Keratinocyte (primary cell): ENCODE results near the gene GPRIN2. TPM values are rescaled to one million over a fixed set of nuclear protein-coding genes. Genes with fewer than 3 reads are reported as not detected.

Experiments used
- DNase-seq: peaks from one replicate; pipeline ENCODE4 v3.0.0-alpha.2; 2011; ENCODE audit warnings: low read depth, missing footprints, low spot score
- FAIRE-seq: peaks from 2 replicates; lab custom pipeline; 2011; peaks lifted over from hg19 to GRCh38; lab: Jason Lieb, UNC
- H2AFZ ChIP-seq: 2 replicates; pipeline ENCODE4 v1.6.0; 2012; ENCODE audit warnings: low read length, control low read depth, inconsistent platforms; ENCODE audit not compliant: control insufficient read depth
- H3K27ac ChIP-seq: 2 replicates; pipeline ENCODE4 v1.5.1; 2011; ENCODE audit warnings: low read length; ENCODE audit not compliant: control insufficient read depth, insufficient read depth
- H3K27me3 ChIP-seq: 3 replicates; pipeline ENCODE4 v1.6.0; 2011; ENCODE audit warnings: low read length; ENCODE audit not compliant: control insufficient read depth, insufficient read depth; ENCODE audit errors: extremely low read depth
- H3K36me3 ChIP-seq, 2 experiments: 2 replicates in 1 of 2; 3 replicates in 1 of 2; pipeline ENCODE4 v1.5.1; 2011; ENCODE audit warnings: low read length in 2 of 2, mild to moderate bottlenecking in 1 of 2; ENCODE audit not compliant: control insufficient read depth in 2 of 2, insufficient read depth in 2 of 2; ENCODE audit errors: extremely low read depth in 1 of 2
- H3K4me1 ChIP-seq: 3 replicates; pipeline ENCODE4 v1.5.1; 2011; ENCODE audit warnings: low read length; ENCODE audit not compliant: control insufficient read depth, insufficient read depth; ENCODE audit errors: extremely low read depth
- H3K4me2 ChIP-seq: 3 replicates; pipeline ENCODE4 v1.6.0; 2011; ENCODE audit warnings: low read depth, low read length; ENCODE audit not compliant: control insufficient read depth, insufficient read depth; ENCODE audit errors: extremely low read depth
- H3K4me3 ChIP-seq, 3 experiments: fragments of 200-600 bp in 1 of 3; sonication (generic) in 1 of 3; 2 replicates in 2 of 3; 3 replicates in 1 of 3; pipeline ENCODE4 v1.5.1; 2011 to 2016; ENCODE audit warnings: low read length in 3 of 3, mild to moderate bottlenecking in 3 of 3, control low read depth in 2 of 3, inconsistent platforms in 1 of 3, low read depth in 1 of 3, mixed read lengths in 1 of 3, mixed run types in 1 of 3, moderate library complexity in 1 of 3; ENCODE audit not compliant: control insufficient read depth in 2 of 3, insufficient read depth in 2 of 3; ENCODE audit errors: extremely low read depth in 1 of 3
- H3K79me2 ChIP-seq: 2 replicates; pipeline ENCODE4 v1.6.0; 2012; ENCODE audit warnings: low read length; ENCODE audit not compliant: control insufficient read depth, insufficient read depth
- H3K9ac ChIP-seq: 3 replicates; pipeline ENCODE4 v1.6.0; 2011; ENCODE audit warnings: low read length; ENCODE audit not compliant: control insufficient read depth, insufficient read depth; ENCODE audit errors: extremely low read depth
- H3K9me1 ChIP-seq: 3 replicates; pipeline ENCODE4 v1.6.0; 2011; ENCODE audit warnings: low read length; ENCODE audit not compliant: control insufficient read depth, insufficient read depth; ENCODE audit errors: extremely low read depth
- H3K9me3 ChIP-seq: 2 replicates; pipeline ENCODE4 v1.5.1; 2012; ENCODE audit warnings: low read depth, low read length; ENCODE audit not compliant: control insufficient read depth
- H4K20me1 ChIP-seq: 3 replicates; pipeline ENCODE4 v1.6.0; 2011; ENCODE audit warnings: low read length; ENCODE audit not compliant: control insufficient read depth, insufficient read depth; ENCODE audit errors: extremely low read depth
- CTCF ChIP-seq, 3 experiments: IDR thresholded peaks in 1 of 3; conservative IDR thresholded peaks in 1 of 3; optimal IDR thresholded peaks in 1 of 3; 2 replicates in 2 of 3; 3 replicates in 1 of 3; pipeline versions ENCODE3 to v1.5.1; 2011; ENCODE audit warnings: low read length in 3 of 3, mild to moderate bottlenecking in 3 of 3, moderate library complexity in 2 of 3, control low read depth in 1 of 3, inconsistent platforms in 1 of 3; ENCODE audit not compliant: insufficient read depth in 2 of 3; ENCODE audit errors: extremely low read depth in 1 of 3
- EZH2 ChIP-seq: IDR thresholded peaks from one replicate; pipeline ENCODE4 v1.6.1; 2012; ENCODE audit warnings: inconsistent platforms, mild to moderate bottlenecking, low read length, moderate library complexity
- dilution Hi-C: fragments of 300-500 bp; cut with MboI; formaldehyde crosslinking; loops from one replicate; pipeline ENCODE4 v1.7.0; 2020; ENCODE audit warnings: low sequenced_read_pairs; ENCODE audit not compliant: extremely low pct_ligation_motif_present
- polyA plus RNA-seq, 5 experiments: library from polyadenylated mRNA; depleted of rRNA in 3 of 5; stranded (reverse) in 3 of 5; stranded (forward) in 1 of 5; unstranded in 1 of 5; fragments of >200 nt; gene quantifications; 1 replicate in 1 of 5; 2 replicates in 3 of 5; 3 replicates in 1 of 5; pipeline versions ENCODE4 v1.2.1 to v1.2.3, GENCODE V29; 2011 to 2012; ENCODE audit warnings: missing spikeins in 2 of 5, low read depth in 1 of 5, low replicate concordance in 1 of 5

Gene GPRIN2
- polyA plus RNA-seq, 1 donor (not counting 4 experiments of a cell fraction or from before 2014, with no cell fraction given), result 0.08 TPM

DNA sequence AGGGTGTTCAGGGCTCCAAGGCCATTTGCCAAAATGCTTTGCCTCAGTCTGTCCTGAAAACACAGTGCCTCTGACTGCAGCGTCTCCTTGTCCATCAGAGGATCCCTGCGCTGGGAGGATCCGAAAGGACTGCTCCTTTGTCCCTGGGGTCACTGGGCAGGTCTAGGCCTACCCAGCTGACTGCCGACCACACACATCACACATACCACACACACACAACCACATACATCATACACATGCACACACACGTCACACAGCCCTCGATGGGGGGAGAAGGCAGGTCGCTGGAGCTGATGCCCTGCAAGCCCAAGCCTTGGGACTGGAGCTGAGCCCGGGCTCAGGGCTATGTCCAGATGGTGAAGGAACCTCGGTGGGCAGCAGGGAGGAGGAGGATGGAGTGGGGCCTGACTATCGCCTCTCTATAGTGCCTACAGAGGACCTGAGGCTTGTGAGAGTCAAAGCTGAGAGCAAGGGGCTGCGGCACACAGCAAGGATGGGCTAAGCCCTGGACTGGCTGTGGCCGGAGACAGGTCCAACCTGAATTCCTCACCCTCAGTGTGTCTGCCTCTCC, 29.1 kb downstream of the GPRIN2 start:
- Histone ChIP-seq H4K20me1 (no peaks in the 10 kb centered on the region), H3K9me3 (no peaks in the 10 kb centered on the region), H3K79me2 (no peaks in the 10 kb centered on the region), H3K4me3 (no peak overlapping the region), H3K9ac (no peak overlapping the region), H2AFZ (no peak overlapping the region), H3K36me3 (no peaks in the 10 kb centered on the region), H3K4me1 (peaks cover 38% of the 10 kb centered on the region), H3K4me2 (no peak overlapping the region), H3K9me1 (no peaks in the 10 kb centered on the region), H3K27me3 (no peaks in the 10 kb centered on the region), H3K27ac (no peak overlapping the region)
- TF ChIP-seq EZH2 (no peak), CTCF (optimal IDR thresholded peaks at IDR 0.05 in 1 of 3, IDR thresholded peaks at IDR 0.05 in 1 of 3, conservative IDR thresholded peaks at IDR 0.05 in 1 of 3; ENCODE audit: extremely low read depth in 1 of 3, insufficient read depth in 2 of 3, low read length in 3 of 3) (no peak)
- FAIRE-seq, result no peak
- DNase-seq, result no peak
- dilution Hi-C loops, result no loop called here

DNA sequence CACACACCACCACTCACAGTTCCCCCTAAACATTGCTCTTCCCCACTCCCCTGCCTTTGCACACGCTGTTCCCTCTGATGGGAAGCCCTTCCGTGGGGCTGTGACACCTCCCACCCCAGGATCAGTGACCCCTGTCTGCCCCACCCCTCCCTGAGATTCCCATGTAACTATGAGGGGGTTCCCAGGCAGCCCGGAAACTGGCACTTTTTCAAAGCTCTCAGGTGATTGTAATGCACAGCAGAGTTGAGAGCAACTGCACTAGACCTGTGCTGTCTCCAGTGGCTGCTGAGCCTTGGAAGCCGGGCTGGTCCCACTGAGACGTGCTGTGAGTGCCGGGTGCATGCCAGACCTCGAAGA, 29.8 kb downstream of the GPRIN2 start:
- Histone ChIP-seq H3K4me1 (peaks cover 39% of the 10 kb centered on the region), H3K79me2 (no peaks in the 10 kb centered on the region), H3K27me3 (no peaks in the 10 kb centered on the region)

More for the DNA sequence above, 29.8 kb downstream of the GPRIN2 start:
- no peak overlapping the region for H3K9ac ChIP-seq
- H3K36me3 ChIP-seq, result no peaks in the 10 kb centered on the region
- dilution Hi-C loops, result no loop called here
- H3K4me3 ChIP-seq, result no peak overlapping the region
- no peaks in the 10 kb centered on the region for H3K9me1 ChIP-seq
- DNase-seq (peak; percentile 15), FAIRE-seq (no peak)
- no peak for TF ChIP-seq CTCF (optimal IDR thresholded peaks at IDR 0.05 in 1 of 3, IDR thresholded peaks at IDR 0.05 in 1 of 3, conservative IDR thresholded peaks at IDR 0.05 in 1 of 3; ENCODE audit: extremely low read depth in 1 of 3, insufficient read depth in 2 of 3, low read length in 3 of 3)
- no peak for TF ChIP-seq EZH2
- no peaks in the 10 kb centered on the region for H3K9me3 ChIP-seq
- H3K27ac ChIP-seq, result no peak overlapping the region
- no peaks in the 10 kb centered on the region for H4K20me1 ChIP-seq
- H2AFZ ChIP-seq, result no peak overlapping the region
- H3K4me2 ChIP-seq, result no peak overlapping the region
